ENCODE measurements around the gene COL12A1. TPM values are rescaled to one million over a fixed set of nuclear protein-coding genes. Genes with fewer than 3 reads are reported as not detected.
A peak's percentile ranks its signal among the peaks of the same experiment; 100 is the strongest.

COL12A1 gene
- total and polyA plus RNA-seq, 2 experiments from 2014 or later: 9.2 to 49.0 TPM

- Histone ChIP-seq H3K36me3 (replicated peaks; ENCODE audit: insufficient read depth, low read depth) (no peaks in the 10 kb centered on the region), H3K9me2 (replicated peaks; ENCODE audit: insufficient read depth) (no peaks in the 10 kb centered on the region), H2AFZ (no peak overlapping the region), H4K20me1 (ENCODE audit: insufficient read depth, poor library complexity, severe bottlenecking) (no peaks in the 10 kb centered on the region), H3K79me2 (no peaks in the 10 kb centered on the region), H3K9me3 (ENCODE audit: low read depth) (no peaks in the 10 kb centered on the region), H3K4me3 (no peak overlapping the region), H3K4me1 (ENCODE audit: insufficient read depth) (peaks cover 11% of the 10 kb centered on the region), H3K27me3 (no peaks in the 10 kb centered on the region), H3K4me2 (no peak overlapping the region), H3K27ac (peak overlapping the region; percentile 1)
- DNase-seq (ENCODE audit: low spot score): peak; percentile 16
- WGBS (ENCODE audit: low lambda C conversion rate, missing lambda C conversion rate): 56% methylated on average over 1 of the region's 1 CpG
- no peak for TF ChIP-seq EZH2 (IDR thresholded peaks at IDR 0.05; ENCODE audit: borderline replicate concordance)
- TF ChIP-seq CTCF (IDR thresholded peaks at IDR 0.05; ENCODE audit: poor library complexity): no peak
- TF ChIP-seq EZH2phosphoT487 (IDR thresholded peaks at IDR 0.05; ENCODE audit: low read depth, severe bottlenecking, unreplicated experiment): no peak
Measured at GRCh38 chr6:75103431-75103830, 102.4 kb downstream of the COL12A1 start.

DNA sequence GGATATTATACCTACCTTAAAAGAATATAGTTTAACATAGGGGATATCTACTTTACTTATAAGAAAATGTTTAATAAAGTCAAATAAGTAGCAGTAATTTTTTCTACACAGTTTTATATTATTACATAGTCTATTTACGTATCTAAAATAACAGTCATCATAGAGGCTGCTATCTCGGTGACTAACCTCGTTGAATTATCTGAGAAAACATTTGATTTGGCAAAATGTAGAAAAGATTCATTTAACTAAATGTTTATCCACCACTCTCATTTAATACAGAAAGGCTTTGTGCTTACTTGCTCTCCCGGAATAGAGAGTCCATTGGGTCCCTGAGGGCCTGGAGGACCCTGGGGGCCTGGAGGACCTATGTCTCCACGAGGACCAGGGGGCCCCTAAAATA, 103.6 kb downstream of the COL12A1 start:
- H3K9me3 ChIP-seq (ENCODE audit: low read depth): no peaks in the 10 kb centered on the region
- H4K20me1 ChIP-seq (ENCODE audit: insufficient read depth, poor library complexity, severe bottlenecking): no peaks in the 10 kb centered on the region
- peaks cover 11% of the 10 kb centered on the region for H3K4me1 ChIP-seq (ENCODE audit: insufficient read depth)
- TF ChIP-seq CTCF (IDR thresholded peaks at IDR 0.05; ENCODE audit: poor library complexity): no peak
- TF ChIP-seq EZH2 (IDR thresholded peaks at IDR 0.05; ENCODE audit: borderline replicate concordance): no peak
- no peak for TF ChIP-seq EZH2phosphoT487 (IDR thresholded peaks at IDR 0.05; ENCODE audit: low read depth, severe bottlenecking, unreplicated experiment)
- no peaks in the 10 kb centered on the region for H3K27me3 ChIP-seq
- no peak overlapping the region for H3K4me2 ChIP-seq
- no peaks in the 10 kb centered on the region for H3K79me2 ChIP-seq
- H3K9me2 ChIP-seq (replicated peaks; ENCODE audit: insufficient read depth): no peaks in the 10 kb centered on the region
- no peak overlapping the region for H2AFZ ChIP-seq
- H3K4me3 ChIP-seq: no peak overlapping the region
- WGBS (ENCODE audit: low lambda C conversion rate, missing lambda C conversion rate): 72% methylated on average over 5 of the region's 5 CpGs
- no peak overlapping the region for H3K27ac ChIP-seq
- no peak for DNase-seq (ENCODE audit: low spot score)
- H3K36me3 ChIP-seq (replicated peaks; ENCODE audit: insufficient read depth, low read depth): no peaks in the 10 kb centered on the region

GRCh38 chr6:75101896-75102295, 104.0 kb downstream of the COL12A1 start:
- Histone ChIP-seq H3K4me3 (no peak overlapping the region), H3K4me1 (ENCODE audit: insufficient read depth) (peaks cover 11% of the 10 kb centered on the region), H3K27ac (no peak overlapping the region), H4K20me1 (ENCODE audit: insufficient read depth, poor library complexity, severe bottlenecking) (no peaks in the 10 kb centered on the region), H3K9me3 (ENCODE audit: low read depth) (no peaks in the 10 kb centered on the region), H3K4me2 (no peak overlapping the region), H3K9me2 (replicated peaks; ENCODE audit: insufficient read depth) (no peaks in the 10 kb centered on the region), H3K79me2 (no peaks in the 10 kb centered on the region), H3K27me3 (no peaks in the 10 kb centered on the region), H2AFZ (no peak overlapping the region), H3K36me3 (replicated peaks; ENCODE audit: insufficient read depth, low read depth) (no peaks in the 10 kb centered on the region)
- TF ChIP-seq EZH2phosphoT487 (IDR thresholded peaks at IDR 0.05; ENCODE audit: low read depth, severe bottlenecking, unreplicated experiment): no peak
- TF ChIP-seq EZH2 (IDR thresholded peaks at IDR 0.05; ENCODE audit: borderline replicate concordance): no peak
- TF ChIP-seq CTCF (IDR thresholded peaks at IDR 0.05; ENCODE audit: poor library complexity): no peak
- WGBS (ENCODE audit: low lambda C conversion rate, missing lambda C conversion rate): 53% methylated on average over 4 of the region's 4 CpGs
- DNase-seq (ENCODE audit: low spot score): no peak

- 20% methylated on average over 5 of the region's 5 CpGs for WGBS (ENCODE audit: low lambda C conversion rate, missing lambda C conversion rate)
- H2AFZ ChIP-seq: no peak overlapping the region
- peak overlapping the region; percentile 15 for H3K27ac ChIP-seq
- H3K79me2 ChIP-seq: no peaks in the 10 kb centered on the region
- TF ChIP-seq EZH2 (IDR thresholded peaks at IDR 0.05; ENCODE audit: borderline replicate concordance) (no peak), EZH2phosphoT487 (IDR thresholded peaks at IDR 0.05; ENCODE audit: low read depth, severe bottlenecking, unreplicated experiment) (no peak), CTCF (IDR thresholded peaks at IDR 0.05; ENCODE audit: poor library complexity) (no peak)
- H3K4me2 ChIP-seq: no peak overlapping the region
- peak; percentile 79 for DNase-seq (ENCODE audit: low spot score)
- no peak overlapping the region for H3K4me3 ChIP-seq
- H3K9me2 ChIP-seq (replicated peaks; ENCODE audit: insufficient read depth): no peaks in the 10 kb centered on the region
- H3K9me3 ChIP-seq (ENCODE audit: low read depth): no peaks in the 10 kb centered on the region
- H3K36me3 ChIP-seq (replicated peaks; ENCODE audit: insufficient read depth, low read depth): no peaks in the 10 kb centered on the region
- no peaks in the 10 kb centered on the region for H3K27me3 ChIP-seq
- H4K20me1 ChIP-seq (ENCODE audit: insufficient read depth, poor library complexity, severe bottlenecking): no peaks in the 10 kb centered on the region
- peaks cover 14% of the 10 kb centered on the region for H3K4me1 ChIP-seq (ENCODE audit: insufficient read depth)
Measured at GRCh38 chr6:75098709-75099108, 107.1 kb downstream of the COL12A1 start.
